Tibial artery (tissue), 4 donors: Measurements from ENCODE around the gene DLEC1.

ENCODE experiments used
- DNase-seq, 2 donors: peaks; one replicate each; pipeline ENCODE4 v3.0.0-alpha.2; 2019
- H3K27ac ChIP-seq, 2 donors: fragments of 200-600 bp; sonication (generic) in 1 of 2; 1 replicate in 1 of 2; 2 replicates in 1 of 2; pipeline ENCODE4 v1.5.1; 2018 to 2019; ENCODE audit warnings: mild to moderate bottlenecking in 1 of 2
- H3K27me3 ChIP-seq, 2 donors: fragments of 200-600 bp; sonication (generic) in 1 of 2; one replicate each; pipeline versions ENCODE4 v1.5.1 to v1.6.0; 2016 to 2019
- H3K36me3 ChIP-seq, 3 donors: fragments of 200-600 bp; sonication (generic) in 2 of 3; one replicate each; pipeline ENCODE4 v1.5.1; 2016 to 2019; ENCODE audit warnings: mild to moderate bottlenecking in 2 of 3
- H3K4me1 ChIP-seq, 4 donors: fragments of 200-600 bp; sonication (generic) in 2 of 4; 1 replicate in 3 of 4; 2 replicates in 1 of 4; pipeline ENCODE4 v1.5.1; 2016 to 2019
- H3K4me3 ChIP-seq, 2 donors: fragments of 200-600 bp; sonication (generic) in 1 of 2; 1 replicate in 1 of 2; 2 replicates in 1 of 2; pipeline ENCODE4 v1.5.1; 2018 to 2019; ENCODE audit warnings: mild to moderate bottlenecking in 2 of 2
- H3K9me3 ChIP-seq, 3 donors: fragments of 200-600 bp; sonication (generic) in 1 of 3; one replicate each; pipeline ENCODE4 v1.5.1; 2016 to 2019
- CTCF ChIP-seq, 2 experiments: fragments of 200-600 bp in 1 of 2; fragments of 450-650 bp in 1 of 2; IDR thresholded peaks; one replicate each; pipeline ENCODE4 v1.5.1; 2017 to 2019; ENCODE audit warnings: antibody characterized with exemption in 2 of 2, mild to moderate bottlenecking in 1 of 2, moderate library complexity in 1 of 2
- intact Hi-C: fragments of 100-400 bp; cut with DNase I; formaldehyde crosslinking; loops from one replicate; pipeline ENCODE4 v1.15.0; 2023; ENCODE audit warnings: low total_unique reads

Gene DLEC1

DNA sequence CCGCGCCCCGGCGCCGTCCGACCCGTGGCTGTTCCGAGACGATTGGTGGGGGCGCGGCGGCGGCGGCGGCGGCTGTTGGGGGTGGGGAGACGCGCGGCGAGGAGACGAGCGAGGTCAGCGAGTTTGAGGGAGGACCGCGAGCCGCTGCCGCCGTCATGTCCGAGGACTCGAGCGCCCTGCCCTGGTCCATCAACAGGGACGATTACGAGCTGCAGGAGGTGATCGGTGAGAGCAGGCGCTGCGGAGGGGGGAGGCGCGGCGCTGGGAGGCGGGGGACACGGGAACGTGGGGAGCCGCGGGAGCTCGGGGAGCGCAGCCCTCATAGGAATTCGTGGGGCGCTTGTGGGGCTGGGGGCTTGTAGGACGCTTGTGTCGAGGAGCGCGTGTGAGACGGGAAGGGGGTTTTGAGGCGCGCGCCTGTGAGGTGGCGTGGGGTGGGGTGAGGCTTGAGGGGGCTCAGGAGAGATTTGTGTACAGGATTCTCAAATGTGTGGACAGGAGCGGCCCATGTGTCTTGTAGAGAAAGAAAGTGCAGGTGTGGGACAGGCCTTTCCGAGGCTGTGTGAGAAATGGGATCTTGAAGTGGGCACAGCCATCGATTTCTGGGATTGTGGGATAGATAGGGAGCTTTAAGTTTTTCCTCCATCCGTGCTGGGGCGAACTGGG is 126.8 kb downstream of the DLEC1 start:
- Histone ChIP-seq H3K4me1 (peaks cover 0 to 45% (median 22%) of the 10 kb centered on the region in 4 donors), H3K36me3 (no peaks in the 10 kb centered on the region), H3K27ac (peak overlapping the region; percentile 92 to 97), H3K27me3 (no peaks in the 10 kb centered on the region), H3K4me3 (peak overlapping the region; percentile 67 to 98), H3K9me3 (no peaks in the 10 kb centered on the region)
- no peak for TF ChIP-seq CTCF (IDR thresholded peaks at IDR 0.05)
- intact Hi-C loops, result loop anchor here (2.0 to 10.0 kb wide), 4 partner anchors 27 to 311 kb away; partner anchors contain the start of genes DLEC1 and MYD88
- DNase-seq, result peak; percentile 58 to 79

DNA sequence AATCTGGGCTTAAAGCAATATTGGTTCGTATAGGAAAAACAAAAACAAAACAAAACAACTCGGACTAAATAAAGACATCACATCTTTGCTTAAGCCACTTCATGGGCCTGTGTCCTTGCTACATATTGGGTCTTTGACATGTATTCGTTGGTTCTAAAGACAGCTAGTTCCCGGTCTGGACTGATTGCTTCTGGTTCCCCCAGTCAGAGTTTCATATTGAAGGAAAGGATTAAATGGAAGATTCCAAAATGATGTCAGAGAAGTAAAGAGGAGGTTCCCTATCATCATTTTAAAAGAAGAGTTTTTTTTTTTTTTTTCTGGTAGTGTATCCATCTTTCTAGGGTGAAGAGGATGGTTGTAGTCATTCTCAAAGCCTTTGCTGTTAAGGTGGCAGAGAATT is 128.6 kb downstream of the DLEC1 start:
- Histone ChIP-seq H3K27ac (peak overlapping the region in 1 of 2 donors; percentile 2), H3K4me3 (peak overlapping the region in 1 of 2 donors; percentile 67), H3K4me1 (peaks cover 0 to 61% (median 22%) of the 10 kb centered on the region in 4 donors), H3K36me3 (no peaks in the 10 kb centered on the region), H3K9me3 (no peaks in the 10 kb centered on the region), H3K27me3 (no peaks in the 10 kb centered on the region)
- TF ChIP-seq CTCF (IDR thresholded peaks at IDR 0.05), result no peak
- intact Hi-C loops, result loop anchor here (10.0 kb wide), 3 partner anchors 133 to 313 kb away; partner anchors contain the start of gene DLEC1
- DNase-seq, result no peak

DNA sequence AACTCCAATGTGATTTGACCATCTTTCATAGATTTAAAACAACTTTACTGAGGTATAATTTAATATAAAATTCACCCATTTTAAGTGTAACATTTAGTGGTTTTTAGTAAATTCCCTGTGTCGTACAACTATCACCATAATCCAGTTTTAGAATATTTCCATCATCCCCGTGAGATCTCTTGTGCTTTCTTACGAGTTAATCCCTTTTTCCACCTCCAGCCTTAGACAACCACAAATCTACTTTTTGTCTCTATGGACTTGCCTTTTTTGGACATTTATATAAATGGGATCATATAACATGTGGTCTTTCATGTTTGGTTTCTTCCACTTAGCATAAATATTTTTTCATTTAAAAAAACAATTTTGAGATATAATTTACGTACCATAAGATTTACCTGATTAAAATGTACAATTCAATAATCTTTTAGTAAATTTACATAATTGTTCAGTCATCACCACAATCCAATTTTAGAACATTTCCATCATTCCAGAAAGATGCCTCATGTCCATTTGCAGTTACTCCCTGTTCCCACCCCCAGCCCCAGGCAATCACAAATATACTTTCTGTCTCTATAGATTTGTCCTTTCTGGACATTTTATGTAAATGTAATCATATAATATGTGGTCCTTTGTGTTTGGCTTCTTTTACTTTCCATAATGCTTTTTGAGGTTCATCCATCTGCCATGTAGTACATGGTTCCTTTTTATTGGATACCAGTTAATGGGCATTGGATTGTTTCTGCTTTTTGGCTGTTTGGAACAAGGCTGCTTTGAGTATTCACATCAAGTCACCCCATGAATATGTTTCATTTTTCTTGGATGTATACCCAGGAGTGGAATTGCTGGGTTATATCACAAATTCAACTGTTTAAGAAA is 129.4 kb downstream of the DLEC1 start:
- TF ChIP-seq CTCF (IDR thresholded peaks at IDR 0.05), result no peak
- DNase-seq, result no peak
- intact Hi-C loops, result loop anchor here (10.0 kb wide), 3 partner anchors 134 to 314 kb away; partner anchors contain the start of gene DLEC1
- H3K27me3 ChIP-seq, result no peaks in the 10 kb centered on the region
- H3K36me3 ChIP-seq, result no peaks in the 10 kb centered on the region
- H3K9me3 ChIP-seq, result no peaks in the 10 kb centered on the region
- no peak overlapping the region for H3K4me3 ChIP-seq
- H3K27ac ChIP-seq, result peak overlapping the region in 1 of 2 donors; percentile 27
- peaks cover 0 to 67% (median 22%) of the 10 kb centered on the region in 4 donors for H3K4me1 ChIP-seq

- DNase-seq, result no peak
- H3K27me3 ChIP-seq, result no peaks in the 10 kb centered on the region
- H3K4me3 ChIP-seq, result no peak overlapping the region
- intact Hi-C loops, result loop anchor here (10.0 kb wide), 3 partner anchors 134 to 314 kb away; partner anchors contain the start of gene DLEC1
- H3K4me1 ChIP-seq, result peaks cover 0 to 67% (median 23%) of the 10 kb centered on the region in 4 donors
- TF ChIP-seq CTCF (IDR thresholded peaks at IDR 0.05), result no peak
- H3K27ac ChIP-seq, result peak overlapping the region in 1 of 2 donors; percentile 27
- no peaks in the 10 kb centered on the region for H3K9me3 ChIP-seq
- H3K36me3 ChIP-seq, result no peaks in the 10 kb centered on the region
Observed at GRCh38 chr3:38169027-38169317, 130.0 kb downstream of the DLEC1 start.

- Histone ChIP-seq H3K27ac (no peak overlapping the region), H3K36me3 (no peaks in the 10 kb centered on the region), H3K4me1 (peaks cover 0 to 83% (median 23%) of the 10 kb centered on the region in 4 donors), H3K4me3 (no peak overlapping the region), H3K27me3 (no peaks in the 10 kb centered on the region), H3K9me3 (no peaks in the 10 kb centered on the region)
- intact Hi-C loops, result no loop called here
- no peak for TF ChIP-seq CTCF (IDR thresholded peaks at IDR 0.05)
- no peak for DNase-seq
Observed at GRCh38 chr3:38170722-38171121, 131.7 kb downstream of the DLEC1 start.
